Hindlimb muscle (tissue), 1 donor: ENCODE data around the gene ACY1. TPM values are rescaled to one million over a fixed set of nuclear protein-coding genes. Genes with fewer than 3 reads are reported as not detected.
A peak's percentile ranks its signal among the peaks of the same experiment; 100 is the strongest.

Experiments
- DNase-seq: peaks from one replicate; pipeline ENCODE4 v3.0.0-alpha.2; 2013
- polyA plus RNA-seq: library from polyadenylated mRNA; unstranded; fragments of 120-200 nt; gene quantifications from one replicate; pipeline ENCODE4 v1.2.1, GENCODE V29; 2013; ENCODE audit not compliant: insufficient read length

ACY1 gene
- polyA plus RNA-seq, 1 donor: 19.3 TPM

DNA sequence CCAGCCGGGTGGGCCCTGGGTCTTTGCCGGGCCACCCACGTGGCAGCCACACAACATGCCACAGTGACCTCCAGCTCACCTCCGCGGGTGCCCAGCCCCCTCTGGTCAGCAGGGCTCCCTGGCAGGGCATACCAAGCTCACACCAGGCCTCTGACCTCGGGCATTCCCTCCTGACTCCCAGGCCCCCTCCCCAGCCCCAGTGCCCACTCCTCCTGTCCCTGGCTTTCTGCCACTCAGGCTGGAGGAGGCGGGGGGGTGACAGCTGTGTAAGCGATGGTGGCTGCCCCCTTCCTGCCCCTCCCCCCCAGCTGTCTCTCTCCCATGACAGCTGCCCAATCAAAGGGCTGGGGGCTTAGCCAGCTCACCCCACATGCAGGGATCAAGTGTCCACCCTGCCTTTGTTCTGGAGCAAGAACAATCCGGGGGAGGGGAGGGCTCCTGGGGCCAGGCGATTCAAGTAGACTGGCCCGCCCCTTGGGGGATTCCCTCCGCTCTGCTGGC lies 19.3 kb upstream of the ACY1 start:
- DNase-seq: no peak

DNA sequence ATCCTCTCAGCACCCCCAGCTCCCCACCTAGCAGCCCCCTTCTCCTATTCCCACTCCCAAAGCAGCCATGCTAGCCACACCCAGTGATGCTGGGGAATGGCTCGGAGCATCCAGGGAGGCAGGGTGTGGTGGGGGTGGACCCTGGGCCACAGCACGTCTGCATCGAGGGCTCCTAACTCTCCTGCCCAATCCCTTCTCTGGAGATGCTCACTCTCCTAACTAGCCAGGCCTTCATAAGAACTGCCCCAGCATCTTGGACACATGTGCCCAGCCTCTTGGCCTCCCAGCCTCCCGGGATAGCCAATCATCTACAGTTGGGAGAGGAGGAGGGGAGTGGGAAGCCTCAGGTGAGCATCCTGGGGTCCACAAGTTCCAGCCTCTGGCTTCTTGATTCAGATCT lies 18.8 kb upstream of the ACY1 start:
- DNase-seq: no peak

DNA sequence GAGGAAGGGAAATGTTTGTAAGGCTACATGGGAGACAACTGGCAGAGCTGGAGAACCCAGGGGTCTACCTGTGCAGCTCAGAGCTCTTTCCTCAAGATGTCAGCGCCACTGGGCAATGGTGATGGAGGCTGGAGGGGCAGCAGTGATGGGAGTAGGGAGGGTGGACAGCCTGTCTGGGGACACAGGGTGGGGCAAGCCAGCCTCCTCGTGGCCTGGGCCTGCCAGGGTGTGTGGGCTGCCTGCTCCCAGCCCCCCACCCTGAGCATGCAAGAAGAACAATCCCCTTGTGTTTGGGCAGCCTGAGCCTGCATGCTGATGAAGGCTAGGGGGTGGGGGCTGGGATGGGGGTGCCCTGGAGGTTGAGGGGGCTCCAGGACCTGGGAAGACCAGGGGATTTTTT lies 17.3 kb upstream of the ACY1 start:
- no peak for DNase-seq

DNA sequence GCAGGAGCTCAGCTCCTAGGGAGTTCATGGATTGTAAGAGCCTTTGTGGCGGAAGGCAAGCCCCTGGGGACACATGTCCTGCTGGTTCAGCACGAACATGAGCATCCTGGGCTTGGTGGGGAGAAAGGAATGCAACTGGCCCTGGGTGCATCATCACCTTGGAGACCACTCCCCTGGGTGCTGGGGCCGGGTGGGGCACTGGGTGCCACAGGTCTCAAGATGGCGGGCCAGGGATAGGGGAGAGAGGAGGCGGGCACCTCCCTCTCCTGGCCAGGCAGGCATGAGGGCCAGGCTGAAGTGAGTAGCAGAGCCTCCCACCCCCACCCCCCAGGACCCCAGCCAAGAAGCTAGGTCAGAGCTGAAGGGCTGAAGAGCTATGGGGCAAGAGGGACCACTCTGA lies 16.8 kb upstream of the ACY1 start:
- DNase-seq: no peak

DNA sequence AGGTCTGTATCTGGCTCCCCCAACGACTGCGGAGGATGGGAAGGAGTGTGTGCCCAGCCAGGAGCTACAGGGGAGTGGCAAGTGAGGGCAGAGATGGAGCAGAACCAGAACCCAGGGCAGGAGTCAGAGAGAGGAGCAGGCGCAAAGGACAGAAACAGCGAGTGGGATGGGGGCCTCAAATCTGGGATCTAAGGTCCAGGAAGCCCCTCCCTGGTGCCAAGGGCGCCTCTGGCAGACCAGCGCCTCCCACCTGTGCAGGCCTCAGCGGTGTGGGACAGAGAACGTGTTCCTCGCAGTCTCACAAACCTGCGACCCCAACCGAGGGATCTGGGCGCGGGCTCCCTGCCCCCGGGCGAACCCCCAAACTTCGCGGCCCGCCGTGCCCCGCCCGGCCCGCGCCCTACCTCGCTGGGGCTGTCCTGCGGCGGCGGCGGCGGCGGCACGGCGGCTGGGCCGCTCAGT lies 16.4 kb upstream of the ACY1 start:
- no peak for DNase-seq

DNA sequence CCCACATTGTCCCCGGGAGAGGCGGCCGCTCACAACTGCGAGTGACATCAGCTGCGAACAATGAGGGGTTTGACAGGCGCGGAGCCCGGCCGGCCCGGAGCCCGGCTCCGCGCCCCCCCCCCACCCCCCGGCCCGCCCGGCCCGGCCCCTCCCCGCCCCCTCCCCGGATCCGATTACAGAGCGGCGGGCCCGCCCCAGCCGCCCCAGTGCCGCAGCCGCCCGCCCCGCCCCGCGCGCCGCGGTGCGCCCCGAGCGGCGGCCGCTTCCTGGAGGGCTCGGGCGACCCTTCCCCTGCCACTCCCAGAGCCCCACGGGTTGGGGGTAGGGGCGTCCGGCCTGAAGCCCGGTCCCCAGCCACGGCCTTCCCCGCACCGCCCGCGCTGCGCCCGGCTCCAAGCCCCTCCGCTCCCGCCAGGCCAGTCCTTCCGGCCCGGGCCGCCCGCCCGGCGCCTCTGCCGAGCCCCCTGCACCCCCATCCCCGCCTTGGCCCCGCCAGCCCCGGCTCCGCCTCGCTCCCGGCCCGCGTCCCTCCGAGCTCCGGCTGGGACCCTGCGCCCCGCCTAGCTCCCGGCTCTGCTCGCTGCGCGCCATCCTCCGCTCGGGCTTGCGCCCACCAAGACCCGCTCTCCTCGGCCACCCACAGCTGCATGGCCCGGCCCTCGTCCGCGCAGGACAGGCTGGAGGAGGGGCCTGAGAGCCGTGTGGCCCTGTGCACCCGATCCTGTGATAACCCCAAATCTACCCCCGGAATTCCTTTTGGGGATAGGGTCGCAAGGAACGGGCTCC lies 15.8 kb upstream of the ACY1 start, which contains the start of gene PCBP4:
Gene PCBP4 (minus strand): TSS at position 71 of the 786 bp plus-strand sequence. CDS start 6,214 bp downstream, outside the sequence.
- peak; percentile 68 for DNase-seq

DNA sequence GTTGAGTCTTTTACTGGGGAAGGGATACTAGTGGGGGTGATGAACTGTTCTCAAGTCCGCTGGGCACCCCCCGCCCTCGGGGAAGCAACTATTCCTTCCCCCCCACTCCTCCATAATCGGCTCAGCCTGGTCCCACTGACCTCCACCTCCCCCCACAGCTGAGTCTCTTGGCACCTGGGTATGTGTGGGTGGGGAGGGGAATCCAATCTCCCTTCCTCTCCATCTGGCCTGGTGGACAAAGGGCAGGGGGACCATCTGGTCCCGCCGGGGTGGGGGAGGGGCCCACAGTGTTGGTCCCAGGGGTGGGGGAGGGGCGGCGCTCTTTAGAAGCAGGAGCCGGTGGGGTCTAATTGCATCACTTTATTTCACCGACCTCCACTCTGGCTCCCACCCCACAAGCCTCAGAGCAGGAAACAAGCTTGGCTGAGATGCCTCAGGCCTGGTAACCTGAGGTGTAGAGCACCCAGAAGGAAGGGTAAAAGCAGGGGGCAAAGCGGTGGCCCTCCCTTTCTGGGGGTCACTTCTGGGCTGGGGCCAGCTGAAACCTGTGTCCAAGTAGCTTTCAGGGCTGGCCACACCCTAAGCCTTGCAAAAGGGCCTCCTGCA lies 15.1 kb upstream of the ACY1 start:
- DNase-seq: no peak

DNA sequence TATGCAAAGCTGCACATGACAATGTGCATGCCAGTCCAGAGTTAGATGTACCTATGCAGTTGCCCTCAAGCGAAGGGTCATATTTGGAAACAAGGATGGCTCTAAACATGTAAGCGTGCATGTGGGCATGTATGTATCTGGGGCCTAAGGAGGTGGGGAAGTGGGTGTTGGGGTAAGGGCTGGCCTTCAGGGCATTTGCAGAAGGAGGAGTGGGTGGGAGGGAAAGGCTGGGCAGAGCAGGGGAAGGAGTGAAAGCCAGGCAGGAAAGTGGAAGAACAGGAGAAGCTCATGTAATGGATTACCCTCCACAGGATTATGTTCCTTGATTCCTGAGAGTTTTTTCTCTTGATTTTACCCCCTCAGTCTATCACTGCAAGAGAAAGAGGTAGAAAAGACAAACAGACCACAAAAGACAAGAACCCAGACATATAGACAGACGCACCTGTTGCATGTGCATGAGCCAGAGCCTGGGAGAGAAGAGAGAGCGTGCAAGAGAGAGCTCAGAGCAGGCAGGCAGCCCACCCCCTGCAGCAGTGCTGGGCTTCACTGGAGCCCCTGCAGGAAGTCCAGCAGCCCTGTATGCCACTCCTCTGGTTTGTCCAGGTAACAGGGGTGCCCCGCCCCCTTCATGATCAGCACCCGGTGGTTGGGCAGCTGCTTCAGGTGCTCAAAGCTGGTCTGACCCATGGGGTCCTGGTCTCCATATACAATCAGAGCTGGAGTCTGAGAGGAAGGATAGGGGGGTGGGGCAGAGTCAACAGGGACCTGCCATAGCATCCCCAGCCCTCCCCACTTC lies 14.3 kb upstream of the ACY1 start:
- DNase-seq: no peak

DNA sequence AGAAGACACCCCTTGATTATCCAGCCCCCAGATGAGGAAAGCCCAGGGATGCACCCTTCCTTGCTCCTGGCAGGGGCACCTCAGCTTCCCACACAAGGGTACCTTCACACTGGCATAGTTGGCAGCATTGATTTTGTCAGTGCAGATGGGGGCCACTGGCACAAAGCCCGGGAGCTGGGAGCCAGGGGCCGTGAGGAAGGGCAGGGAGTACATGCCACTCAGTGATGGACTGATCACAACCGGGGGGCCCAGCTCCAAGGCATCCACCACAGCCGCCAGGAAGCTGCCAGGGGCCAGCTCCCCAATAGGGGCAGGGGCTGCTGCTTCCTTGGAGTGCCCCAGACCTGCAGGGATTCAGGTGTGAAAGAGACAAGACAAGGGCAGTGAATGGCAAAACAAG lies 13.5 kb upstream of the ACY1 start:
- DNase-seq: no peak

DNA sequence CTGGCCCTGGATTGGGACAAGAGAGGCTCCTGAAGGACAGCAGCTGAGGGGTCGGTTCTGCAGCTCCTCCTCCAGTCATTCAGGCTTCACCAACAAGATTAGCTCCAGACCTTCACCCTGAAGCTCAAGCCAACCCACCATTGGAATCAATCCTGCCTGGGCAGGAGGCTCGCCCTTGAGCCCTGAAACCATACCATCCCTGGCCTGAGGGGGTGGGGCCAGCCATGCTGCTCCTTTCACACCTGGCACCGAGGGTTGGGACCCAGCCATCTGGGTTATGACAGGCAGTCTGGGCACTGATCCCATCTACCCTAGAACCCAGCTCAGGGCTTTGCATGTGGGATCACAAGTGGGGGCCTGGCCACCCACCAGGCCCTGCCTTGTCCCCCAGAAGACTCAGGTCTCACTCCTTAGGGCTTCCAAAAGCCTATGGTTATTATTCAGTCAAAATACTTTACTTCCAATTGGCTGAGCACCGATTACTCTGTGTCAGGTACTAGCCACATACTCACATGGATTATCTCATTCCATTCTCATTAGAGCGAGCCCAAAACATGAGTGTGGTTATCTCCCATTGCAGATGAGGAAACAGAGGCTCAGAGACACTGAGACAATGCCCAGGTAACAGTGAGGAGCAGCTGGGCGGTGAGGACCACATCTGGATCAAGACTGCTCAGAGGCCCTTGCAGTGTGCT lies 12.6 kb upstream of the ACY1 start:
- no peak for DNase-seq

DNA sequence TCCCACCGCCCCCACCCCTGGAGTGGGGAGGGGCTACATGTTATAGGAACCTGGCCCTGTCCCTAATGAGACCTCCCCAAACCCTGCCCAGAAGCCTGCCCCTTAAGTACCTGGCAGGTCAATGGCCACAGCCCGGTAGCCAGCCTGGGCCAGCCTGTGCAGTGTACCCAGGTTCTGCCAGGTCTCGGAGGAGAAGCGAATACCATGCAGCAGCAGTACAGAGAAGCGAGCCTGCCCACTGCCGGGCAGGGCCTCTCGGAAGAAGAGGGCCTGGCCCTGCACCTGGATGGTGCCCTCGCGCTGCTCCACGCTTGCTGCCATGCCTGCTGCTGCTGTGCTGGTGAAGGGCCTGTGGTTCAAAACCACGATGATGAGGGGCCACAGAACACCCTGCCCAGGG lies 12.0 kb upstream of the ACY1 start:
- DNase-seq: no peak

DNA sequence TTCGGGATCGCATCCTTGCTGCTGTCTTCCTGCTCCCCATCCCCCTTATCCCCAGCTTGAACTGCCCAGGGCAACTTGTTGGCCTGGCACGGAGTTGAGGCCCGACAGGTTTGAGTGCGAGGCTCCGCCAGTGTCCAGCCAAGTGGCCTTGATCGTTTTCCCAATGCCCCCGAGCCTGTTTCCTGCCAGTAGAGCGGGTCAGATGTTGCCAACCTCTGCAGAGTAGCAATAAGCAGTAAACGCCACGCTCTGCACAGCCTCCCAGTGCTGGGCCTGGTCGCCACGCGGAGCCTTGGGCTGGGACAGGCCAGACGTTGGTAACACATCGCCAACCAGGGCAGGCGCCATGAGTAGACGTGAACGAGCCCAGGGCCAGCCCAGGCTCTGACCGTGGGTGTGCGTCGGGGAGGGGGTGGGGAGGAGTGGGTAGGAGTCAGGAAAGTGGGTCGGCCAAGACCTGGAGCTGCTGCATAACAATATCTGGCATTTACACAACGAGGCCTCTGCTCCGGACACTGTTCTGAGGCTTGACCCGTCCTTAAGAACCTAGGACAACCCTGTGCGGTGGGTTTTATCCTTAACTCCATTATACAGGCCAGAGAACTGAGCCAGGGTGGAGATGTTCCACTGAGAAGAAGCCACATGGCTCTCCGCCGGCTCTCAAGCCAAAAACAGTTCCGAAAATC lies 8.9 kb upstream of the ACY1 start:
- DNase-seq: no peak

DNA sequence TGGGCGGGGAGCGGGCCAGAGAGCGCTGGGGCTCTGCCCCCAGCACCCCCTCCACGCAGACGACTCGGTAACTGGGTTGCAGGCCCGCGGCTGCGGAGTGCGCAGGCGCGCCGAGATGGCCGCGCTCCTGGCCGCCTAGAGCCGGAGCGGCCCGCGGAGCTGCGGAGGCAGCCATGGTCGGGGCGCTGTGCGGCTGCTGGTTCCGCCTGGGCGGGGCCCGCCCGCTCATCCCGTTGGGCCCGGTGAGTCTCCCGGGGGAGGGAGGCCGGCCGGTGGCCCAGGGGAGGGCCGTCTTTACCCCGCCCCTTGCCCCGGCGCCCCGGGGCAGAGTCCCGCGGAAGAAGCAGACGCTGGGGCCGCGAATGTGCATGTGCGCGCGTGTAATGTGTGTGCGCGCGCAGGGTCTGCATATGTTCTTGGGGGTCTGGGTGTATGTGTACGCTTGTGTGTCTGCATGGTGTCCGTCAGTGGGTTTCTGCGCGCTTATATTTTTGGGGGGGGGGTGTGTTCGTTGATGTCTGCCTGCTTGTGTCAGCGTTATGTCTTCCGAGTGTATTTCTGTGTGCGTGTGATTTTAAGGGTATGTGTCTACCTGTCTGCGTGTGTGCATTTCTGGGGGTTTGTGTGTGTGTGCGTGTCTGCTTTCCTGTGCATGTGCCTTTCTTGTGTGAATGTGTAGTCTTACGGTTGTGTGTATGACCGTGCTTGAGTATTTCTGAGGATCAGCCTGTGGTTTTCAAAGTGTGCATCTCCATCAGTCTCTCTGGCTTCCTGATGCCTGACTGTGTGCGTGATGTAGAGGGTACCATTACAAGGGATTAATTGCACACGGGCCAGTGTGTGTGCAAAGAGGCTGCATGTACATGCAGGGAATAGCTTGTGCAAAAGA lies 8.1 kb upstream of the ACY1 start, which contains the start of gene ABHD14A:
Gene ABHD14A (plus strand): TSS at position 102 of the 889 bp plus-strand sequence. CDS start 72 bp downstream, at position 174.
- peak; percentile 85 for DNase-seq

DNA sequence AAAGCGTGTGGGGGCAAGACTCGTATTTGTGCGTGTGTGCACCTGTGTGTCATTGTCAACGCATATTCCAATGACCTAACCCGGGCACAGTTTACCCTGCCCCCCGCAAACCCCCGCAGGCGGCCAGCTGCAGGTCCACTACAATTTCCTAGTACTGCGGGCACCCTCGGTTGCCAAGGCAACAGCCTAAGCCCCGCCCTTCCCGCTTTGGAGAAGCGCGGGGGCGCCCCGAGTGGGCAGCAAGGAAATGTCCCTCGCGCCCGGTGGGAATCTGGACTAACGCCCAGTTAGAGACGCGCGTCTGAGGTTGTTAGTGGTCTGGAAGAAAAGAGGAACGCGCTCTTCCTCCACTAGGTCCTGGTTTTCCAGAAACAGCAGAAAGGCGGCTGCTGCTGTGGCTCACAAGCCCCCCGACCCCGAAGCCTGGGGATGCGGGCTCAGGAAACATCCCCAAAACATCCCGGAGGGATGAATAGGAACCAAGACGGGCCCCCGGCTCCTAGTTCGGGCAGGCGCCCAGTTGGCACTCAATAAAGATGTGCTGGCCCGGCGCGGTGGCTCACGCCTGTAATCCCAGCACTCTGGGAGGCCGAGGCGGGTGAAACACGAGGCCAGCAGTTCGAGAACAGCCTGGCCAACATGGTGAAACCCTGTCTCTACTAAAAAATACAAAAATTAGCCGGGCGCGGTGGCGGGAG lies 7.3 kb upstream of the ACY1 start:
- peak; percentile 69 for DNase-seq

DNA sequence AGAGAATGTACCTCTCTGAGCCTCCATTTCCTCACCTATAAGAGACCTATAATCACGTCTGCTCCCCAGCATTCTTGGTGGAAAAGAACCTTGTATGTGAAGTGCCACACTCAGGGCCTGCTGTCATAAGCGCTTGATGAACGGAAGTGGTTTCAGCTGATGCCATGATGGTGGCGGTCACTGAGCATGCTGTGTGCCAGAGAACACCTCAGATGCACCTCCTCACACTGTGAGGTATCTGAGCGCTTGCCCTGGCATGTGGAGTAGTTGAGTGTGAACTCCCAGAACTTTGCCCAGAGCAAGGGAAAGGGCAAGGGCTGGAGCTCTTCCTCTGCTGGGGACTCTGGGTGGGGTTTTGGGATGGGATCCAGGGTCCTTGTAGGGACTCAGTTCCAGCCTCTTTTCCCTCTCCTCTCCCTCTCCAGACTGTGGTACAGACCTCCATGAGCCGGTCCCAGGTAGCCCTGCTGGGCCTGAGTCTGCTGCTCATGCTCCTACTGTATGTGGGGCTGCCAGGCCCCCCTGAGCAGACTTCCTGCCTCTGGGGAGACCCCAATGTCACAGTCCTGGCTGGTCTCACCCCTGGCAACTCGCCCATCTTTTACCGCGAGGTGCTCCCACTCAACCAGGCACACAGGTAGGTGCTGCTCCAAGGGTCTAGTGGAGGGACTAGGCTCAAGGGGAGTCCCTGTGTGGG lies 5.7 kb upstream of the ACY1 start:
- DNase-seq: no peak

DNA sequence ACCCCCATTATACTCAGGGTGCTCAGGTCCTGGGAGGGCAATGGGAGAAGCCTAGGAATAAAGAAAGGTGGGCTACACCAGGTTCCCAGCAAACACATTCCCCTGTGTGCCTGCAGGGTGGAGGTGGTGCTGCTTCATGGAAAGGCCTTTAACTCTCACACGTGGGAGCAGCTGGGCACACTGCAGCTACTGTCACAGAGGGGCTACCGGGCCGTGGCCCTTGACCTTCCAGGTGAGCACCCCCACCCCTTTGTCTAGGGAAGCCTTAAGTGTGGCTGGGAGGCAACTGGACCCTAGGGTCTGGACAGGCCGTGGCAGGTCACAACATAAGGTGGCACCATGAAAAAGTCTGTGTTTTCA lies 5.2 kb upstream of the ACY1 start:
- DNase-seq: no peak

DNA sequence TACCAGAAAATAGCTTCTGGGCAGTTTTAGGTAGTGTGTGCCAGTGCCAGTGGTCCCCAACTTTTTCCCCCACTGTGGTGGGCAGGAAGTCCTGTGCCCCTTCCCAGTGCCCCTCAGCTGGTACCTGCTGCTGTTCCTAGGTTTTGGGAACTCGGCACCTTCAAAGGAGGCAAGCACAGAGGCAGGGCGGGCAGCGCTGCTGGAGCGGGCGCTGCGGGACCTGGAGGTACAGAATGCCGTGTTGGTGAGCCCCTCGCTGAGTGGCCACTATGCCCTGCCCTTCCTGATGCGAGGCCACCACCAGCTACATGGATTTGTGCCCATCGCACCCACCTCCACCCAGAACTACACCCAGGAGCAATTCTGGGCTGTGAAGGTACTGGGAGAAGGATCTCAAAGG lies 3.1 kb upstream of the ACY1 start:
- DNase-seq: no peak

DNA sequence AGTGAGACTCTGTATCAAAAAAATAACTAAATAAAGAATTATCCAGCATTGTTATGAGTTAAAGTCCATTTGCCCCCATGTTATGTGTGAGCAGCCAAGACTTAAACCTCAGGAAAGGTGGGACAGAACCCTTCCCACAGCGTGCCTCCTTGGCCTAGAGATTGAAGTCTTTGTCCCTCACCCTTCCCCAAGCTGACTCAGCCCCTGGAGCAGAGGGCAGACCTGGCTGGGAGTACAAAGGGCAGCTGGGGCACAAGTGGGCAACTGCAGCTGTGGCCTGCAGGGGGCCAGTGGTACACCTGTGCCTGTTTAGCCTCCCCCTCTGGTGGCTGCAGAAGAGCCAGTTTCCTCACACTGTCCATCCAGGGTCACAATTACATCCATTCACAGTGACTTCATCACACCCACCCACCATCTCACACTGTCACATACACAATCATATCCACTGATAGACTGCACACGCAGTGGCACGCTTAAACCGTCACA lies 940 bp upstream of the ACY1 start:
- no peak for DNase-seq

DNA sequence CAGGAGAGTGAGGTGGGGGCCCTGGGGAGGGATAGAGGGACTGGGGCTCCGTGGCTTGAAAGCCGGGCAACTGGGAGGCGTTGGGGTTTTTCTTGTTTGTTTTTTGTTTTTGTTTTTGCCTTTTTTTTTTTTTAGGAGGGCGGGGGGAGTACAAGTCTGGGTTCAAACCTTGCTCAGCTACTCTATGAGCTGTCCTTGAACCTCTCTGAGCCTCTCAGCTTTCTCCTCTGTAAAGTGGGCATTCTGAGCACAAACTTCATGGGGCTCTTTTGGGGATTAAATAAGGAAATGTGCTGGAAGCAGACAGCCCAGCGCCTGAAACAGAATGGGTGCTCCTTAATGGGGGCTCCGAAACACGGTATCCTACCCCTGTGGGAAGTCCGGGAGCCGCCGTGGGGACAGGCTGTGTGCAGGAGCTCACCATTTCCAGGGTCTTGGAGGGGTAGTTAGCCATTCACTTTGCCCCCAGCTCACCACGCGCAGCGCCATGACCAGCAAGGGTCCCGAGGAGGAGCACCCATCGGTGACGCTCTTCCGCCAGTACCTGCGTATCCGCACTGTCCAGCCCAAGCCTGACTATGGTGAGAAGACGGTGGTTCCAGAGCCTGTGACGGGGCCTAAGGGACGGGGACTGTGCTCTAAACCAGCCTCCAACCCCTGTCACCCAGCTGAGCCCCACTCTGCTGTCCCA lies 388 bp downstream of the ACY1 start:
- no peak for DNase-seq
